ENCODE results near the gene GALNT15.

The GALNT15 gene

DNA sequence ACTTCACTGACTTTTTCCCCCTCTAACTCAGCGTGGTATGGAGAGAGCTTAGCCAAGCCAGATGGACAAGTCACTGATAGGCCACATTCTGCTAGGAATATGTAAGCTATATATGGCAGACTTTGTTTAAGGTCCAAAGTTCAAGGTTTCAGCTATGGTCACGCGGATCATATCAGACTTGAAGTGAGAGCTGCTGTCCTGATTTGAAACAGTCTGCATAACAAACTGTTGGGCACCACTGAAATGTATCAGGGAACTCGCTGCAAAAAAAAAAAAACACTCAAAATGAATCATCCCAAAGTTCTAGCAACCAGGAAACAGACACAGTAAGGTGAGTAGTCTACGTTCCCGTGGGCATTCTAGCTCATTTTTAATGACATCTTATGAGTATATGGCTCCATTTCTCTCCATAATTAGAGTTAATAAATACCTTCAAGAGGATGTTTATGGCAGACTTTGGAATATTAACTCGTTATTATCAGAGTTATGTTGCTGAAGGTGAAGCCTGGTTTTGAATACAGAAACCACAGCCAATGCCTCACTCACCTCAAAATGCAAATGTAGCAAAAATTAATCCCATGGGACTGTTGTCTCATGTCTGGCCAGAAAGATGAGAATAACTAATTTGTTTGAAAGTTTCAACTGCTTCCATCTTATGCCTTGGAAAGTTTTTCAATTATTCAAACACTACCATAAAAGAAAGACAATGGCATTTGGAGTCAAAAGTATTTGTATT, 77.9 kb downstream of the GALNT15 start:
- TF ChIP-seq, protein P1, sequence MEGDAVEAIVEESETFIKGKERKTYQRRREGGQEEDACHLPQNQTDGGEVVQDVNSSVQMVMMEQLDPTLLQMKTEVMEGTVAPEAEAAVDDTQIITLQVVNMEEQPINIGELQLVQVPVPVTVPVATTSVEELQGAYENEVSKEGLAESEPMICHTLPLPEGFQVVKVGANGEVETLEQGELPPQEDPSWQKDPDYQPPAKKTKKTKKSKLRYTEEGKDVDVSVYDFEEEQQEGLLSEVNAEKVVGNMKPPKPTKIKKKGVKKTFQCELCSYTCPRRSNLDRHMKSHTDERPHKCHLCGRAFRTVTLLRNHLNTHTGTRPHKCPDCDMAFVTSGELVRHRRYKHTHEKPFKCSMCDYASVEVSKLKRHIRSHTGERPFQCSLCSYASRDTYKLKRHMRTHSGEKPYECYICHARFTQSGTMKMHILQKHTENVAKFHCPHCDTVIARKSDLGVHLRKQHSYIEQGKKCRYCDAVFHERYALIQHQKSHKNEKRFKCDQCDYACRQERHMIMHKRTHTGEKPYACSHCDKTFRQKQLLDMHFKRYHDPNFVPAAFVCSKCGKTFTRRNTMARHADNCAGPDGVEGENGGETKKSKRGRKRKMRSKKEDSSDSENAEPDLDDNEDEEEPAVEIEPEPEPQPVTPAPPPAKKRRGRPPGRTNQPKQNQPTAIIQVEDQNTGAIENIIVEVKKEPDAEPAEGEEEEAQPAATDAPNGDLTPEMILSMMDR (IDR thresholded peaks at IDR 0.05; ENCODE audit: insufficient read depth, low read length, missing control alignments), result no peak
- H3K4me3 ChIP-seq (ENCODE audit: low read depth, low read length), result no peak overlapping the region
- DNase-seq (ENCODE audit: low read depth, low spot score), result no peak
- CTCF ChIA-PET, result interaction anchor here (0.7 to 3.9 kb wide), 12 partner anchors 9 to 438 kb away, joined by 3 to 30 read pairs (median 4); partner anchors contain the start of genes DPH3 and OXNAD1
- POLR2A ChIA-PET, result no interaction called here

DNA sequence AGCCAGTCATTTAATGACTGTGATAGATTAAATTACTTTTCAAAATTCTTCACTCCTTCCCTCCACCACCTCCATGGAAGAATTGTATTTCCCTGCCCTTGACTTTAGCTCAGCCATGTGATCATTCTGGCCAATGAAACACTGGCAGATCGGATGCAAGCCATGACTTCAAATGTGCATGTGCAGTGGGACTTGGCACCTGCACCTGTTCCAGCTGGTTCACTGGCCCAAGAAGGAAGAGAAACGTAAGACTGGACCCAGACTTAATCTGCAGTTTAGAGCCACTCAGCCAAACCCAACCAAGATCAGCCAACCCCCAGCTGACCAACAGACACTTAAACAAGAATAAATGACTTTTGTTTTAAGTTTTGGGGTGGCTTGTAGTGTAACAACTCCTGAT, 78.5 kb downstream of the GALNT15 start:
- POLR2A ChIA-PET, result interaction anchor here (0.6 kb wide), 1 partner anchor 30 kb away, joined by 3 read pairs; no protein-coding TSS in a partner anchor
- TF ChIP-seq, protein P1 (IDR thresholded peaks at IDR 0.05; ENCODE audit: insufficient read depth, low read length, missing control alignments), result no peak
- CTCF ChIA-PET, result interaction anchor here (0.7 to 3.9 kb wide), 4 partner anchors 12 to 439 kb away, joined by 3 to 30 read pairs (median 5); partner anchors contain the start of genes DPH3 and OXNAD1

DNA sequence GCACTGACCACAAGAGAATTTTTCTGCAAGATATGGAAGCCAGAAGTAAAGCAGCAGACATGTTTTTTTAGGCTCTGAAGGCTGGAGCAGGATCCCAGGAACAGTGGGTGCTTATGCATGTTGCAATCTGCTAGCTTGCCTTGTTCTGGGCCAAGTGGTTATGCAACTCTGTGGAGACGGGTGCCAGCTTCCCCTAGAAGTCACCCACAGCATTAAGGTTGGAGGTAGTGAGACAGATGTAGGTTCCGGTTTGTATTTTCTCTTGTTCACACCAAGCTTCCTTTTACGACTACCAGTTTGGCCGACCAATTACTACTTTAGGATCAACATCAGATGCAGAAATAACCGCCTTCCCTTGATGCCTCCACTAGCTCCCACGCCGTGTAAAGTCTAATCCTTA, 79.1 kb downstream of the GALNT15 start:
- ChIA-PET CTCF (interaction anchor here (0.9 to 3.9 kb wide), 6 partner anchors 8 to 437 kb away, joined by 3 to 30 read pairs (median 6); partner anchors contain the start of gene GALNT15), POLR2A (interaction anchor here (0.6 kb wide), 1 partner anchor 29 kb away, joined by 3 read pairs; no protein-coding TSS in a partner anchor)
- TF ChIP-seq, protein P1 (IDR thresholded peaks at IDR 0.05; ENCODE audit: insufficient read depth, low read length, missing control alignments), result no peak

More for the DNA sequence above, 78.5 kb downstream of the GALNT15 start:
- H3K4me3 ChIP-seq (ENCODE audit: low read depth, low read length), result no peak overlapping the region
- no peak for DNase-seq (ENCODE audit: low read depth, low spot score)

DNA sequence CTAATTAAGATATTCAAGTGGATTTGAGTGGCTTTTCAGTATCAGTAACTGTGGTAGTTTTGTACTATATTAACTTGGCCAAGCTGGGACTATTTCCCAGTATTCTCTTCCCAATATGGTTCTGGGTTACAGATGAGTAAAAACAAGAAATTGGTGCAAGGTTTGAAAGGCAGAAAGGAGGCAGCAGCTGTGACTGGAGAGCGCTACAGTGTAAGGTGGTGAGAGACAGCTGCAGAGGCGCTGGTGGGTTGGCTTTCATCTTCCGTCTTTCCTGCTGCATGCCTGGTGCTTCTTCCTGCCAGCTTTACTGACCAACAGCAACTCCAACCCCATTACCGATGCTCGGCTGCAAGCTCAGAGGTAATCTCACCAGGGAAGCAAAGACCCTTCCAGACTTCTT, 80.4 kb downstream of the GALNT15 start:
- no peak for DNase-seq (ENCODE audit: low read depth, low spot score)
- ChIA-PET POLR2A (no interaction called here), CTCF (interaction anchor here (1.0 to 2.5 kb wide), 5 partner anchors 9 to 443 kb away, joined by 3 to 8 read pairs (median 6); no protein-coding TSS in a partner anchor)
- TF ChIP-seq, protein P1 (IDR thresholded peaks at IDR 0.05; ENCODE audit: insufficient read depth, low read length, missing control alignments), result no peak
- H3K4me3 ChIP-seq (ENCODE audit: low read depth, low read length), result no peak overlapping the region

More for the DNA sequence above, 79.1 kb downstream of the GALNT15 start:
- H3K4me3 ChIP-seq (ENCODE audit: low read depth, low read length), result no peak overlapping the region
- no peak for DNase-seq (ENCODE audit: low read depth, low spot score)

DNA sequence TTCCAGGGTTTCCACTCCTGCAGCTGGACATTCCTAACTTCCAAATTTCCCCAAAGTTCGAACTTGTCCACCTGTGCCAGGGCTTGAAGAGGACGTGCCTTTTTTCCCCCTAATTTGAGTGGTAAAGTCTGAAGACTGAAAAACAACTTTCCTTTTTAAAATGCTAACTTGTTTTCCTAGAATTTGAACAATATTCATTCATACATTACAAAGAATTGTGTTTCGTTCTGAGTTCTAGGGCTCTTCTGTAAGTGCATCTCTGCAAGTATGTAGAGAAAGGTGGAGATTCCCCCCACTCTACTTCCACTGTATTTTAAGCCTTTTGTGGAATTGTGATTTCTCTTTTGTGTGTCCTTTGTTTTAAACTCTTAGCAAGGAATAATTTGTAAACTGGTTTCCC, 80.8 kb downstream of the GALNT15 start:
- DNase-seq (ENCODE audit: low read depth, low spot score), result no peak
- TF ChIP-seq, protein P1 (IDR thresholded peaks at IDR 0.05; ENCODE audit: insufficient read depth, low read length, missing control alignments), result no peak
- CTCF ChIA-PET, result interaction anchor here (0.9 to 2.5 kb wide), 5 partner anchors 8 to 207 kb away, joined by 3 to 8 read pairs (median 4); no protein-coding TSS in a partner anchor
- H3K4me3 ChIP-seq (ENCODE audit: low read depth, low read length), result no peak overlapping the region
- POLR2A ChIA-PET, result no interaction called here

DNA sequence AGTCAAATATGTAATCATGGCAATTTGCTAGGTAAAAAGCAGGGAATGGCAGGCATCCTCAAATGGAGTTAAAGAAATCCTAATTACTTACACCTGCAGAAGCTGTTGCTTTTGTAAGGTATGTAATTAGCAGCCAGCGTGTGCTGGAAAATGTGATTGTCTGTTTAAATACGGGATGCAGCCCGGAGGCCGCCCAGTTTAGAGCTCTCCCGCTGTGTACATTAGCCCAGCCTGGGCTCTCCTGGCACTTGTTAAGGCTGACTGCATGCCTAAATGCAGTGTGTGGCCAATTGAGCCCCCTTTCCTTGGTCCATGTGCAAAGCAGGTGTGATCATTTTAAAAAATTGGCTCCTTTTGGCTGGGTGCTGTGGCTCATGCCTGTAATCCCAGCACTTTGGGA, 81.2 kb downstream of the GALNT15 start:
- DNase-seq (ENCODE audit: low read depth, low spot score), result no peak
- TF ChIP-seq, protein P1 (IDR thresholded peaks at IDR 0.05; ENCODE audit: insufficient read depth, low read length, missing control alignments), result no peak
- H3K4me3 ChIP-seq (ENCODE audit: low read depth, low read length), result no peak overlapping the region
- ChIA-PET POLR2A (no interaction called here), CTCF (interaction anchor here (0.9 to 2.5 kb wide), 4 partner anchors 8 to 207 kb away, joined by 3 to 8 read pairs (median 5); no protein-coding TSS in a partner anchor)

Measured in AG04449 (cell line).